Progenitor cell of endocrine pancreas (in vitro differentiated cells): Measurements from ENCODE around the gene LENG8. TPM values are rescaled to one million over a fixed set of nuclear protein-coding genes. Genes with fewer than 3 reads are reported as not detected.

ENCODE experiments used
- DNase-seq: peaks from one replicate; pipeline ENCODE4 v3.0.0; 2021; ENCODE audit warnings: low spot score; ENCODE audit not compliant: unreplicated experiment
- H3K27ac Mint-ChIP-seq: 2 replicates; pipeline ENCODE4 v1.8.0; 2021; ENCODE audit warnings: mild to moderate bottlenecking, moderate library complexity, mixed read lengths
- H3K27me3 Mint-ChIP-seq: 2 replicates; pipeline ENCODE4 v1.8.0; 2021; ENCODE audit warnings: mixed read lengths
- H3K36me3 Mint-ChIP-seq: 2 replicates; pipeline ENCODE4 v1.8.0; 2022; ENCODE audit warnings: mixed read lengths; ENCODE audit not compliant: insufficient read depth
- H3K4me1 Mint-ChIP-seq: 2 replicates; pipeline ENCODE4 v1.8.0; 2021; ENCODE audit warnings: low read depth, mixed read lengths
- H3K4me3 Mint-ChIP-seq: 2 replicates; pipeline ENCODE4 v1.8.0; 2021; ENCODE audit warnings: low read depth, mild to moderate bottlenecking, moderate library complexity, mixed read lengths
- H3K9me3 Mint-ChIP-seq: 2 replicates; pipeline ENCODE4 v1.8.0; 2021; ENCODE audit warnings: low read depth, mixed read lengths
- total RNA-seq: library from RNA; stranded (reverse); gene quantifications from 2 replicates; pipeline ENCODE4 v1.2.1, GENCODE V29; 2021
- TF ChIP-seq, protein P1 (sequence below): fragments of 200-600 bp; sonication (generic); IDR thresholded peaks from one replicate; pipeline ENCODE4 v1.5.0; 2021; ENCODE audit warnings: antibody characterized with exemption, mild to moderate bottlenecking; ENCODE audit not compliant: unreplicated experiment

Gene LENG8
- total RNA-seq, 1 donor from 2014 or later = 210 TPM

DNA sequence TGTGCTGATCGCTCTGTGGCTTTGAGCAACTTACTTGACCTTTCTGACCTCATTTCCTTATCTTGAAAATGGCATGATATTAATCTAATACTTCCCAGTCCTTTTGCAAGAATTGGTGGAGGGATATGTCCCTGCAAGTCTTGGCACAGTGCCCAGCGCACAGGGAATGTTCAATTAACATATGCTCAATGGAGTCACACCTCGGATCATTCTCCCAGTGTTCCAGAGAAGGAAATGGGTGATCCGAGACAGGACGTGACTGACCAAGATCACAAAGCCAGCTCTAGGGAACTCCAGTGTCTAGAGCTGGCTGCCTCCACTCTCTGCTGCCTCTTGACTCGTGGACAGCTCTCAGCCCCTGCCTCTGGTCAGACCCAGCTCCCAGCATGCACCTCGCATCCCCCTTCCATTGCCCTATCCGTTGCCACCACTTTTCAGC, 20.5 kb downstream of the LENG8 start:
- H3K27ac Mint-ChIP-seq = no peak overlapping the region
- H3K36me3 Mint-ChIP-seq = no peaks in the 10 kb centered on the region
- TF ChIP-seq, protein P1, sequence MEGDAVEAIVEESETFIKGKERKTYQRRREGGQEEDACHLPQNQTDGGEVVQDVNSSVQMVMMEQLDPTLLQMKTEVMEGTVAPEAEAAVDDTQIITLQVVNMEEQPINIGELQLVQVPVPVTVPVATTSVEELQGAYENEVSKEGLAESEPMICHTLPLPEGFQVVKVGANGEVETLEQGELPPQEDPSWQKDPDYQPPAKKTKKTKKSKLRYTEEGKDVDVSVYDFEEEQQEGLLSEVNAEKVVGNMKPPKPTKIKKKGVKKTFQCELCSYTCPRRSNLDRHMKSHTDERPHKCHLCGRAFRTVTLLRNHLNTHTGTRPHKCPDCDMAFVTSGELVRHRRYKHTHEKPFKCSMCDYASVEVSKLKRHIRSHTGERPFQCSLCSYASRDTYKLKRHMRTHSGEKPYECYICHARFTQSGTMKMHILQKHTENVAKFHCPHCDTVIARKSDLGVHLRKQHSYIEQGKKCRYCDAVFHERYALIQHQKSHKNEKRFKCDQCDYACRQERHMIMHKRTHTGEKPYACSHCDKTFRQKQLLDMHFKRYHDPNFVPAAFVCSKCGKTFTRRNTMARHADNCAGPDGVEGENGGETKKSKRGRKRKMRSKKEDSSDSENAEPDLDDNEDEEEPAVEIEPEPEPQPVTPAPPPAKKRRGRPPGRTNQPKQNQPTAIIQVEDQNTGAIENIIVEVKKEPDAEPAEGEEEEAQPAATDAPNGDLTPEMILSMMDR = no peak
- H3K4me3 Mint-ChIP-seq = no peak overlapping the region
- H3K9me3 Mint-ChIP-seq = no peaks in the 10 kb centered on the region
- H3K4me1 Mint-ChIP-seq = peaks cover 4% of the 10 kb centered on the region
- DNase-seq = no peak
- H3K27me3 Mint-ChIP-seq = peaks cover 56% of the 10 kb centered on the region

DNA sequence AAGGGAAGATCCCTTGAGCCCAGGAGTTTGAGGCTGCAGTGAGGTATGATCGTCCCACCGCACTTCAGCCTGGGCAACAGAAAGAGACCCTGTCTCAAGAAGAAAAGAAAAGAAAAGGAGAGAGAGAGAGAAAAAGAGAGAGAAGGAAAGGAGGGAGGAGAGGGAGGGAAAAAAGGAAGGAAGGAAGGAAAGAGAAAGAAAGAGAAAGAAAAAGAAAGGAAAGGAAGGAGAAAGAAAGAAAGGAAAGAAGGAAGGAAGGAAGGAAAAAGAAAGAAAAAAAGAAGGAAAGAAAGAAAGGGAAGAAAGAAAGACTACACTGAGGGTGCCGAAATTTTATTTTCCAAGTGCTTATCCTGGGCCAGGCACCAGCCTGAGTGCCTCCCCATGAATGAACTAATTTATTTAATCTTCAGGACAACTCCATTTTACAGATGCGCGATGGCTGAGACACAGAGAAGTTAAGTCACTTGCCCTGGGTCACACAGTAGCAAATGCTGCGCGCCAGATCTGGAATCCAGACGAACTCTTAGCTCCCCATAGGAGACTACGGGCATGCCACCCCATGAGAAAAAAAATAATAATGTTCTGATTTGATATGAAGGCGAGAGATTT, 21.4 kb downstream of the LENG8 start:
- peak overlapping the region; percentile 19 for H3K4me3 Mint-ChIP-seq
- TF ChIP-seq, protein P1 = no peak

DNA sequence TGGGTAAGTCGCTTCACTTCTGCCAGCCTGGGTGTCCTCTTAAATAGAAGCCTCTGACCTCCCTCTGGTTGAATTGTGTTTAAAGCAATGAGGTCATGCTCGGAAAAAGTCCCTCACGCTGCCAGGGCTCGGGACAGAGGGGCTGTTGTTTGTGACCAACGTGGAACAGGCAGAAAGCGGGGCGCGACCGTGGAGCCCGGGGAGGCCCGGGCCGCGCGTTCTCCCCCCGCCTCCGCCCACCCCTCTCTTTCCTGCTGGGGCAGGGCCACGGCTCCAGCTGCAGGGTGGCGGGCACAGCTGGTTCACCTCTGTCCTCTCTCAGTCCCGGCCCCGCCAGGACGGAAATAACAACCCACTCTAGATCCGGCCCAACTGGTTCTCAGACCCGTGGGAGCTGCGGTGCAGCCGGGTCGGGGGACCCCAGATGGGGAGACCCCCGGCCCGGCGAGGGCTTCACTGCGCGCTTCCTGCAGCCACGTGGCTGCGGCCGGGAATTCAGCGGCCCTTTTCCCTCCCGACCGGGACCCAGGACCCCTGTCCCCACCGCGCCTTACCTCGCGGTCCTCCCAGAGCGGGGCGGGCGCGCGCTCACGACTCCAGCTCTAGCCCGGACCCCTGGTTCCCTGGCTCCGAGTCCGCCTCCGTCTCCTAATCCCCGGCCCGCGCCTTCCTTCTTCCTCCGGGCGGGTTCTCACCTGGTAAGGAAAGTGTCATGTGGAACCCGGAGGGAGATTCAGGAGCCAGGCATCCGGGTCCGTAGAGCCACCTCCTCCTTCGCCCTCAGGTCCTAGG, 22.2 kb downstream of the LENG8 start:
- TF ChIP-seq, protein P1 = no peak
- Mint-ChIP-seq H3K27ac (no peak overlapping the region), H3K36me3 (no peaks in the 10 kb centered on the region), H3K4me3 (no peak overlapping the region), H3K27me3 (peaks cover 55% of the 10 kb centered on the region), H3K9me3 (no peaks in the 10 kb centered on the region), H3K4me1 (peaks cover 4% of the 10 kb centered on the region)
- no peak for DNase-seq

More for the DNA sequence above, 21.4 kb downstream of the LENG8 start:
- H3K27me3 Mint-ChIP-seq = peaks cover 61% of the 10 kb centered on the region
- no peaks in the 10 kb centered on the region for H3K36me3 Mint-ChIP-seq
- H3K27ac Mint-ChIP-seq = peak overlapping the region; percentile 76
- H3K4me1 Mint-ChIP-seq = peaks cover 4% of the 10 kb centered on the region
- no peak for DNase-seq
- H3K9me3 Mint-ChIP-seq = no peaks in the 10 kb centered on the region

DNA sequence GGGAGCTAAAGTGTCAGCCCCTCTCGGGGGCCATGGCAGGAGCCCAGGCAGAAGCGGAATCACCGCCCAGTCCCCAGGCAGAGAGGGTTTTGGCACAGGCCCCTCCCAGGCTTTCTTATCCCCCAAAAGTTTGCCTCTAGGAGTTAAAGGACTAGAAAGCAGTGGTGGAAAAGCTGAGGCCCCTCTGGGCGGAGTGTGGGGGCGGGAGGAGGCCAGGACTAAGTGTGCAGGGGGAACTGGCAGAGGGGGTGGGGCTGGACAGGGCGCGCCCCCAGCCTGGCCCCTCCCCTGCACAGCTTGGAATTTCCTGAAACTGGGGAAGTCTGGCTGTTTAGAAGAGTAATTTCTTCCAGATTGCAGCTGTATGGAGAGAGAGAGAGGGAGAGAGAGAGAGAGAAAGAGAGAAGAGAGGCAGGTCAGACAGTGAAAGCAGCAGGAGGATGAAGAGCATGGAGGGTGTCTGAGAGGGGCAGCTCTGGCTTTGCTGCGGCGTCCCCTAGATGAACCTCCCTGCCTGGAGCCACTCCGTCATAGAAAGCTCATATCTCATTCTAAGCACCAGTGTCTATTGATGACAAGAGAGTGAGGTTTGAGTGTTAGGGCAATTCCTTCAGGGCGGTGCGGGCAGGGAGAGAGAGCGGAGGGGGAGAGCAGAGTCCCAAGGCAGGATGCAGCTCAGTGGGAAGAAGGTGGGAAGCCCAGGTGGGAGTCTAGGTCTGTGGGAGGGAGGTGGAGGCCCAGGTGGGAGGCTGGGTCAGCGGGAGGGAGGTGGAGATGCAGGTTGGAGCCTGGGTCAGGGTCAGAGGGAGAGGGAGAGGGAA, 24.3 kb downstream of the LENG8 start, which contains the start of gene CDC42EP5:
CDC42EP5 (minus strand) TSS at position 226 of the 821 bp plus-strand sequence. CDS start 7,749 bp downstream, outside the sequence.
- no peak within 1 kb of the TSS for H3K27ac Mint-ChIP-seq
- H3K27me3 Mint-ChIP-seq = peaks cover 55% of the 10 kb centered on the region
- H3K4me3 Mint-ChIP-seq = peak within 1 kb of the TSS; percentile 32
- no peak for DNase-seq
- no peaks in the 10 kb centered on the region for H3K36me3 Mint-ChIP-seq
- TF ChIP-seq, protein P1 = no peak
- peaks cover 4% of the 10 kb centered on the region for H3K4me1 Mint-ChIP-seq
- no peaks in the 10 kb centered on the region for H3K9me3 Mint-ChIP-seq

DNA sequence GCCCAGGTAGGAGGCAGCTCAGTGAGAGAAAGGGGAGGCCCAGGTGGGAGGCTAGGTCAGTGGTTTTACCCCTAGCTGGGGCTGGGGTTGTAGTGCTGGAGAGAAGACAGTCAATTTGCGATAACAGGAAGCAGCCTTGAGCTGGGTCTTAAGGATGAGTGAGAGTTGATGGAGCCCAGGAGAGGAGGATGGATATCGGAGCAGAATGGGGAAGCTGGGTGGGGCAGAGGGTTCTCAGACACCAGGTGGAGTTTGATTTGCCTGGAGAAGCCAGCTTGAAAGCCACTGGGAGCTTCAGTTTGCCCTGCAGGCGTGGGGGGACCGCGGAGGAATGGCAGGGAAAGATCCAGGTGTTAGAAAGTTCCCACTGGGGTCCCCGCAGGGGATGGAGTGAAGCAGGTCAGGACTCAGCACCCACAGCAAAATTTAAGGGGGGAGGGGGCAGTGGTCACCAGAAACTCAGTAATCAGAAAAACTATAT, 24.9 kb downstream of the LENG8 start:
- no peak overlapping the region for H3K4me3 Mint-ChIP-seq
- H3K27me3 Mint-ChIP-seq = peaks cover 53% of the 10 kb centered on the region
- H3K36me3 Mint-ChIP-seq = no peaks in the 10 kb centered on the region
- H3K27ac Mint-ChIP-seq = no peak overlapping the region
- no peak for DNase-seq
- H3K4me1 Mint-ChIP-seq = peaks cover 4% of the 10 kb centered on the region
- TF ChIP-seq, protein P1 = no peak
- no peaks in the 10 kb centered on the region for H3K9me3 Mint-ChIP-seq
